ENCODE results near the gene OR10T2. TPM values are rescaled to one million over a fixed set of nuclear protein-coding genes. Genes with fewer than 3 reads are reported as not detected.
"Not testable (repeated sequence)": the region's sequence is repeated elsewhere in the genome, so short reads cannot be mapped to it uniquely, and the experiment has no call there.

Gene OR10T2
- total and polyA plus RNA-seq, 2 of the 4 experiments (the other 2 are of a cell fraction) = not detected

- no peak overlapping the region for H2AK5ac ChIP-seq (ENCODE audit: low read depth, low read length)
- H3K14ac ChIP-seq (replicated peaks; ENCODE audit: low read depth, low read length) = no peak overlapping the region
- intact Hi-C loops (cut with micrococcal nuclease) (no loop called here), dilution Hi-C loops (cut with HindIII; ENCODE audit: low sequenced_read_pairs, unreplicated experiment) (no loop called here), in situ Hi-C loops (cut with MboI; ENCODE audit: low sequenced_read_pairs) (no loop called here)
- no peak overlapping the region for H2BK20ac ChIP-seq (ENCODE audit: low read depth, low read length)
- H3K9me3 ChIP-seq (ENCODE audit: control insufficient read depth, insufficient read depth, low read length) = no peaks in the 10 kb centered on the region
- ATAC-seq (ENCODE audit: low read depth) (no peak), DNase-seq (no peak)
- no peak overlapping the region for H3K23ac ChIP-seq (ENCODE audit: low read depth, low read length)
- BruUV-seq (replicated peaks) = no TSS peak
- no peaks in the 10 kb centered on the region for H3K36me3 ChIP-seq (ENCODE audit: control insufficient read depth, insufficient read depth, low read length)
- H3K79me1 ChIP-seq (ENCODE audit: low read depth in 1 of 2, low read length in 2 of 2) = no peaks in the 10 kb centered on the region
- H3K9ac ChIP-seq (ENCODE audit: low read depth, low read length) = no peak overlapping the region
- H3K4me3 ChIP-seq (ENCODE audit: insufficient read depth, low read depth, low read length) = no peak overlapping the region
- H3K18ac ChIP-seq (ENCODE audit: low read depth, low read length) = no peak overlapping the region
- ChIA-PET CTCF (no interaction called here), POLR2A (ENCODE audit: unreplicated experiment) (no interaction called here)
- no peak overlapping the region for H2BK5ac ChIP-seq (ENCODE audit: low read depth, low read length, poor library complexity, severe bottlenecking)
- H4K5ac ChIP-seq (ENCODE audit: low read depth, low read length) = no peak overlapping the region
- no peaks in the 10 kb centered on the region for H4K20me1 ChIP-seq (ENCODE audit: insufficient read depth, low read length)
- whole genome bisulfite sequencing, 2 experiments (ENCODE audit: extremely low coverage in 2 of 2, insufficient read length in 1 of 2) = 0% methylated on average over 1 of the region's 3 CpGs; no CpG with 5 or more reads in 1 of the 2 experiments
- no peaks in the 10 kb centered on the region for H3K9me1 ChIP-seq (ENCODE audit: insufficient read depth, low read length)
- H2AFZ ChIP-seq (replicated peaks; ENCODE audit: low read length, poor library complexity) = no peak overlapping the region
- H2BK15ac ChIP-seq (ENCODE audit: low read depth, low read length) = no peak overlapping the region
- H3K4ac ChIP-seq (ENCODE audit: low read depth, low read length) = no peak overlapping the region
- no peak overlapping the region for H4K91ac ChIP-seq (ENCODE audit: insufficient read depth, low read depth, low read length)
- no peaks in the 10 kb centered on the region for H3K27me3 ChIP-seq (ENCODE audit: control insufficient read depth, insufficient read depth, low read length)
- no peaks in the 10 kb centered on the region for H3K4me1 ChIP-seq (ENCODE audit: control insufficient read depth, insufficient read depth, low read length)
- no peak overlapping the region for H2AK9ac ChIP-seq (replicated peaks; ENCODE audit: low read depth, low read length, poor library complexity)
- H3K27ac ChIP-seq (ENCODE audit: insufficient read depth, low read length) = no peak overlapping the region
- H4K8ac ChIP-seq (ENCODE audit: low read depth in 2 of 2, low read length in 2 of 2) = no peak overlapping the region
- no peak overlapping the region for H3K56ac ChIP-seq (ENCODE audit: extremely low read depth, insufficient read depth, low read length)
- no peak for TF ChIP-seq FOS (IDR thresholded peaks at IDR 0.05; ENCODE audit: low read depth, low read length)
- TF ChIP-seq CHD1 (IDR thresholded peaks at IDR 0.05; ENCODE audit: low read depth, low read length) = no peak
- TF ChIP-seq ELK1 (IDR thresholded peaks at IDR 0.05; ENCODE audit: borderline replicate concordance, low read depth, low read length) = no peak
- no peak for TF ChIP-seq RFX5 (IDR thresholded peaks at IDR 0.05; ENCODE audit: low read depth, low read length)
- H3K4me2 ChIP-seq (ENCODE audit: low read depth, low read length) = no peak overlapping the region
- no peak overlapping the region for H2BK120ac ChIP-seq (ENCODE audit: low read depth, low read length)
Observed at GRCh38 chr1:158434741-158435140, 35.5 kb upstream of the OR10T2 start.

- H3K79me1 ChIP-seq (ENCODE audit: low read depth in 1 of 2, low read length in 2 of 2); CTCF ChIA-PET; H3K56ac ChIP-seq (ENCODE audit: extremely low read depth, insufficient read depth, low read length); H3K23ac ChIP-seq (ENCODE audit: low read depth, low read length); dilution Hi-C loops (cut with HindIII; ENCODE audit: low sequenced_read_pairs, unreplicated experiment); H2BK5ac ChIP-seq (ENCODE audit: low read depth, low read length, poor library complexity, severe bottlenecking); intact Hi-C loops (cut with micrococcal nuclease); H3K4me1 ChIP-seq (ENCODE audit: control insufficient read depth, insufficient read depth, low read length); H3K4ac ChIP-seq (ENCODE audit: low read depth, low read length); H2AK5ac ChIP-seq (ENCODE audit: low read depth, low read length); H3K18ac ChIP-seq (ENCODE audit: low read depth, low read length); H3K14ac ChIP-seq (replicated peaks; ENCODE audit: low read depth, low read length); H3K9me3 ChIP-seq (ENCODE audit: control insufficient read depth, insufficient read depth, low read length); H4K5ac ChIP-seq (ENCODE audit: low read depth, low read length); H2AFZ ChIP-seq (replicated peaks; ENCODE audit: low read length, poor library complexity); H2BK15ac ChIP-seq (ENCODE audit: low read depth, low read length); BruUV-seq (replicated peaks); H4K91ac ChIP-seq (ENCODE audit: insufficient read depth, low read depth, low read length); DNase-seq; H4K20me1 ChIP-seq (ENCODE audit: insufficient read depth, low read length); H3K4me2 ChIP-seq (ENCODE audit: low read depth, low read length); H2BK120ac ChIP-seq (ENCODE audit: low read depth, low read length); H4K8ac ChIP-seq (ENCODE audit: low read depth in 2 of 2, low read length in 2 of 2); H3K9me1 ChIP-seq (ENCODE audit: insufficient read depth, low read length); POLR2A ChIA-PET (ENCODE audit: unreplicated experiment); H3K9ac ChIP-seq (ENCODE audit: low read depth, low read length); H2AK9ac ChIP-seq (replicated peaks; ENCODE audit: low read depth, low read length, poor library complexity); in situ Hi-C loops (cut with MboI; ENCODE audit: low sequenced_read_pairs); H3K27me3 ChIP-seq (ENCODE audit: control insufficient read depth, insufficient read depth, low read length); H3K4me3 ChIP-seq (ENCODE audit: insufficient read depth, low read depth, low read length); ATAC-seq (ENCODE audit: low read depth); H3K27ac ChIP-seq (ENCODE audit: insufficient read depth, low read length); H2BK20ac ChIP-seq (ENCODE audit: low read depth, low read length); H3K36me3 ChIP-seq (ENCODE audit: control insufficient read depth, insufficient read depth, low read length): not testable (repeated sequence)
- no CpG with 5 or more reads among the region's 3 CpGs for WGBS, 2 experiments (ENCODE audit: extremely low coverage in 2 of 2, insufficient read length in 1 of 2)
Observed at GRCh38 chr1:158430163-158430562, 30.9 kb upstream of the OR10T2 start.

Data from IMR-90 (cell line).